ENCODE data around the gene TMEM191B. TPM values are rescaled to one million over a fixed set of nuclear protein-coding genes. Genes with fewer than 3 reads are reported as not detected.
"Not testable (repeated sequence)": the region's sequence is repeated elsewhere in the genome, so short reads cannot be mapped to it uniquely, and the experiment has no call there.

TMEM191B gene
- total RNA-seq = 1 to 10 TPM in 1 of 2 donors, under 1 TPM in 1; 0.67 to 1.9 TPM

GRCh38 chr22:18527752-18528596 lies at the start of gene TMEM191B:
TSS of gene TMEM191B (plus strand) at chr22:18527802. CDS start at chr22:18527981, 179 bp downstream.
- not testable (repeated sequence) for DNase-seq; H3K27ac Mint-ChIP-seq; H3K4me1 Mint-ChIP-seq (ENCODE audit: low read depth); H3K9me3 Mint-ChIP-seq; H3K36me3 Mint-ChIP-seq (ENCODE audit: insufficient read depth in 2 of 2); H3K27me3 Mint-ChIP-seq (ENCODE audit: low read depth)
- ATAC-seq (replicated peaks in 1 of 2) = peak; percentile 18 to 21
- H3K4me3 Mint-ChIP-seq = peak within 1 kb of the TSS in 1 of 2 donors; percentile 34

DNA sequence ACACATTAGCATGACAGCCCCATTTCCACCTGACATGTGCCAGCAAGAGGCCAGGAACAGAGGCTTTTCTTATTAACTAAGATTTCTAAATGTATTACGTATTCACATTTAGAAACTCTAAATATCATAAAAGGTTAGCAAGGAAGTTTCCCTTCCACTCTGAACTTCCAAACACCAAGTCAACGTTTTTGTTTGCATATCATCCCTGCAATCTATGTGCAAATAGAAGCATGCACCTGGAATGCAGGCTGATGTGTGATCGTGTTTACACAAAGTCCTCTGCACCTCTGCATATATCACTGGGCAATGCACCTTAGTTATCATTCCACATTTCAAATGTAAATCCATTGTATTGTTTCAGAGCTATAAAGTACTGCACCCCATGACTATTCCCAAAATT lies 31.4 kb upstream of the TMEM191B start:
- not testable (repeated sequence) for H3K4me3 Mint-ChIP-seq; H3K9me3 Mint-ChIP-seq; H3K36me3 Mint-ChIP-seq (ENCODE audit: insufficient read depth in 2 of 2); H3K27ac Mint-ChIP-seq; H3K4me1 Mint-ChIP-seq (ENCODE audit: low read depth); ATAC-seq (replicated peaks in 1 of 2); H3K27me3 Mint-ChIP-seq (ENCODE audit: low read depth); DNase-seq

GRCh38 chr22:18511327-18511726 lies 16.3 kb upstream of the TMEM191B start:
- not testable (repeated sequence) for H3K27ac Mint-ChIP-seq; H3K4me3 Mint-ChIP-seq; H3K36me3 Mint-ChIP-seq (ENCODE audit: insufficient read depth in 2 of 2); H3K9me3 Mint-ChIP-seq; H3K27me3 Mint-ChIP-seq (ENCODE audit: low read depth); ATAC-seq (replicated peaks in 1 of 2); H3K4me1 Mint-ChIP-seq (ENCODE audit: low read depth); DNase-seq

GRCh38 chr22:18512378-18512777 lies 15.2 kb upstream of the TMEM191B start:
- not testable (repeated sequence) for H3K27me3 Mint-ChIP-seq (ENCODE audit: low read depth); ATAC-seq (replicated peaks in 1 of 2); H3K4me3 Mint-ChIP-seq; DNase-seq; H3K9me3 Mint-ChIP-seq; H3K27ac Mint-ChIP-seq; H3K36me3 Mint-ChIP-seq (ENCODE audit: insufficient read depth in 2 of 2); H3K4me1 Mint-ChIP-seq (ENCODE audit: low read depth)

GRCh38 chr22:18513454-18513853 lies 14.1 kb upstream of the TMEM191B start:
- not testable (repeated sequence) for H3K4me1 Mint-ChIP-seq (ENCODE audit: low read depth); H3K4me3 Mint-ChIP-seq; DNase-seq; H3K36me3 Mint-ChIP-seq (ENCODE audit: insufficient read depth in 2 of 2); H3K27ac Mint-ChIP-seq; ATAC-seq (replicated peaks in 1 of 2); H3K27me3 Mint-ChIP-seq (ENCODE audit: low read depth); H3K9me3 Mint-ChIP-seq

- not testable (repeated sequence) for H3K4me3 Mint-ChIP-seq; H3K27me3 Mint-ChIP-seq (ENCODE audit: low read depth); ATAC-seq (replicated peaks in 1 of 2); H3K27ac Mint-ChIP-seq; H3K4me1 Mint-ChIP-seq (ENCODE audit: low read depth); H3K9me3 Mint-ChIP-seq; DNase-seq; H3K36me3 Mint-ChIP-seq (ENCODE audit: insufficient read depth in 2 of 2)
Measured at GRCh38 chr22:18518061-18518460, 9.5 kb upstream of the TMEM191B start, which contains the start of gene GGTLC3. TSS of gene GGTLC3 (minus strand) at chr22:18518161. CDS start at chr22:18517897, 264 bp downstream.

DNA sequence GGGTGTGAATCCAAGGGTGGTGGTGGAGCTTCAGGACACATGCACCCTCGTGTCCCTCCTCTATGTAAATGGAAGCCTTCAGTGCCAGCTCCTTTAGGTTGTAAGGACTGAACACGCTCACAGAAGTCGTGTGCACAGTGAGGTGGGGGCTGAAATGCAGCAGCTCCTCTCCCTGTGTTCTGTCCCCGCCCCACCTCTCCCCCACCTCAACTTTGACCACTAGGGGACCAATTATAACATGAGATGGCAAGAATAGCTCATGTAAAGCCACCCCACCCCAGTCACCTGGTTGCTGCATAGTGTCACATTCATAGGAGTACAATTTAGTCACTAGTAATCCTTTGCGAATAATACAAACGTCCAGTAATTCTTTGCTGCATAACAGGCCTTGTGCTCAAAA lies 4.8 kb upstream of the TMEM191B start:
- not testable (repeated sequence) for H3K27ac Mint-ChIP-seq; H3K9me3 Mint-ChIP-seq; H3K36me3 Mint-ChIP-seq (ENCODE audit: insufficient read depth in 2 of 2); DNase-seq; H3K4me1 Mint-ChIP-seq (ENCODE audit: low read depth); H3K4me3 Mint-ChIP-seq; ATAC-seq (replicated peaks in 1 of 2); H3K27me3 Mint-ChIP-seq (ENCODE audit: low read depth)

- H3K9me3 Mint-ChIP-seq, H3K27ac Mint-ChIP-seq: not testable (repeated sequence)
Measured at GRCh38 chr22:18523328-18523727, 4.3 kb upstream of the TMEM191B start.

GRCh38 chr22:18528597-18529415 lies 1.2 kb downstream of the TMEM191B start:
- not testable (repeated sequence) for H3K27me3 Mint-ChIP-seq (ENCODE audit: low read depth); H3K4me1 Mint-ChIP-seq (ENCODE audit: low read depth); H3K27ac Mint-ChIP-seq; H3K9me3 Mint-ChIP-seq; H3K36me3 Mint-ChIP-seq (ENCODE audit: insufficient read depth in 2 of 2)
- peak overlapping the region in 1 of 2 donors; percentile 52 for H3K4me3 Mint-ChIP-seq
- DNase-seq = peak; percentile 85 to 94
- ATAC-seq (replicated peaks in 1 of 2) = peak; percentile 82 to 83

More at GRCh38 chr22:18523328-18523727, 4.3 kb upstream of the TMEM191B start:
- not testable (repeated sequence) for H3K4me3 Mint-ChIP-seq; H3K27me3 Mint-ChIP-seq (ENCODE audit: low read depth); H3K4me1 Mint-ChIP-seq (ENCODE audit: low read depth); ATAC-seq (replicated peaks in 1 of 2); DNase-seq; H3K36me3 Mint-ChIP-seq (ENCODE audit: insufficient read depth in 2 of 2)

DNA sequence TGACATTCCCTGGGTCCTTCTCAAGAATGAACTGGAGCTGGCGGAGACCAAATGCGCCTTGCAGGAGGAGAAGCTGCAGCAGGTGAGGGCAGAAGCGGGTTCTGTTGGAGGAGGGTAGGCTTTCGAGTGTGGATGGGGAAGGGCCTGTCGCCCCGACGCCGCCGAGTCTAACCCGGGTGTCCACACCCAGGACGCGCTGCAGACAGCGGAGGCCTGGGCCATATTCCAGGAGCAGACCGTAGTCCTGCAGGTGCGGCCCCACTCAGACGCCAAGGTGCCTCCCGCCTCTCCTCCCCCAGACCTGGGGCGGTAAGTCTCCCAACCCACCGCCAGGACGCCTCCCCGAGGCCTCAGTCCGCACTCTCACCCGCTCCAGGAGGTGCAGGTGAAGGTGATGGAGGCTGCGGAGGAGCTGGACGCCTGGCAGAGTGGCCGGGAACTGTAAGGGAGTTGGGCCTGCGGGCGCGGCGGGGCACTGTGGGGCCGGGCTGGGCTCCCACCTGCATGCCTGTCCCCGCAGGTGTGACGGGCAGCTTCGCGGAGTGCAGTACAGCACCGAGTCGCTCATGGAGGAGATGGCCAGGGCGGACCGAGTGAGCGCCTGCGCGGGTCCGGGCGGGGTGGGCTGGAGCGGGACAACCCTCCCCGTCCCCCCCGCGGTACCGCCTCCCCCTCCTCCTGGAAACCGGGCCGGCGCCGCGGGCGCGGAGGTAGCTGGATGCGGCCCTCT lies 2.0 kb downstream of the TMEM191B start:
- not testable (repeated sequence) for H3K4me3 Mint-ChIP-seq; H3K36me3 Mint-ChIP-seq (ENCODE audit: insufficient read depth in 2 of 2); DNase-seq; H3K27ac Mint-ChIP-seq; H3K9me3 Mint-ChIP-seq; H3K4me1 Mint-ChIP-seq (ENCODE audit: low read depth); H3K27me3 Mint-ChIP-seq (ENCODE audit: low read depth)
- ATAC-seq (replicated peaks in 1 of 2) = peak; percentile 14 to 15

DNA sequence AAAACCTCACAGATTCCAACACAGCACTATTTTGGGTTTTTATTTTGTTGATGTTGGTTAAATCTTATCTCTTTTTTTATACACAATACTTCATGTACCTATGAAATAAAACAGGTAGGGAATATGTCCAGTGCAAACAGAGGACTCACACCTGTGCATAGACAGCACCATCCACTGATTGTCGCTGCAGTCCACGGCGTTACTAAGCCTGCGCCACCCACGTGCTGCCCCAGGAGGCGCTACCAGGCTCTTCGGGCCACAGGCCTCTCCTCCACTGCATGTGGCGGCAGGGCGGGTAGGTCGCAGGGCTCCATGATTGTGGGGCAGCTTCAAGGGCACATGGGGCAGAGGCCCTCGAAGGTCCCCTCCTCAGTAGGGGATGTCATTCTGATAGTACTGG lies 6.0 kb downstream of the TMEM191B start:
- not testable (repeated sequence) for H3K4me3 Mint-ChIP-seq; H3K36me3 Mint-ChIP-seq (ENCODE audit: insufficient read depth in 2 of 2); DNase-seq; H3K9me3 Mint-ChIP-seq; H3K27ac Mint-ChIP-seq; ATAC-seq (replicated peaks in 1 of 2); H3K27me3 Mint-ChIP-seq (ENCODE audit: low read depth); H3K4me1 Mint-ChIP-seq (ENCODE audit: low read depth)

- ATAC-seq (replicated peaks in 1 of 2); H3K27me3 Mint-ChIP-seq (ENCODE audit: low read depth); H3K4me1 Mint-ChIP-seq (ENCODE audit: low read depth); H3K4me3 Mint-ChIP-seq; H3K9me3 Mint-ChIP-seq; DNase-seq; H3K36me3 Mint-ChIP-seq (ENCODE audit: insufficient read depth in 2 of 2); H3K27ac Mint-ChIP-seq: not testable (repeated sequence)
Measured at GRCh38 chr22:18534315-18534714, 6.7 kb downstream of the TMEM191B start.

- not testable (repeated sequence) for ATAC-seq (replicated peaks in 1 of 2); DNase-seq; H3K36me3 Mint-ChIP-seq (ENCODE audit: insufficient read depth in 2 of 2); H3K9me3 Mint-ChIP-seq; H3K4me3 Mint-ChIP-seq; H3K27ac Mint-ChIP-seq; H3K4me1 Mint-ChIP-seq (ENCODE audit: low read depth); H3K27me3 Mint-ChIP-seq (ENCODE audit: low read depth)
Measured at GRCh38 chr22:18539994-18540393, 12.4 kb downstream of the TMEM191B start.
